ENCODE results near the gene CYB5R3. TPM values are rescaled to one million over a fixed set of nuclear protein-coding genes. Genes with fewer than 3 reads are reported as not detected.

Gene CYB5R3
- total and polyA plus RNA-seq, 4 donors = 49.4 to 210 (median 134) TPM

GRCh38 chr22:42630901-42631602 lies 18.1 kb downstream of the CYB5R3 start:
- Histone ChIP-seq H3K9me3 (ENCODE audit: control insufficient read depth in 4 of 4, low read length in 3 of 4) (no peaks in the 10 kb centered on the region), H3K27ac (ENCODE audit: low read depth in 1 of 2, low read length in 2 of 2) (no peak overlapping the region), H3K27me3 (ENCODE audit: control insufficient read depth in 4 of 4, insufficient read depth in 4 of 4, low read length in 3 of 4) (no peaks in the 10 kb centered on the region), H3K4me3 (ENCODE audit: low read depth in 1 of 3, low read length in 3 of 3) (no peak overlapping the region), H3K36me3 (ENCODE audit: control insufficient read depth in 4 of 4, insufficient read depth in 3 of 4, low read depth in 1 of 4, low read length in 3 of 4) (peaks cover 30 to 67% (median 37%) of the 10 kb centered on the region in 4 donors), H3K9ac (ENCODE audit: low read depth in 1 of 2, low read length in 2 of 2) (no peak overlapping the region), H3K4me1 (ENCODE audit: control insufficient read depth in 4 of 4, insufficient read depth in 4 of 4, low read length in 3 of 4) (peaks cover 0 to 7% (median 3%) of the 10 kb centered on the region in 4 donors)
- 91% methylated on average over 28 of the region's 28 CpGs for WGBS
- no peak for TF ChIP-seq ATF3 (IDR thresholded peaks at IDR 0.05)
- no peak for TF ChIP-seq TAF1 (conservative IDR thresholded peaks at IDR 0.05)
- TF ChIP-seq MAX (IDR thresholded peaks at IDR 0.05) = no peak
- TF ChIP-seq SP1 (IDR thresholded peaks at IDR 0.05) = no peak
- TF ChIP-seq REST (IDR thresholded peaks at IDR 0.05) = no peak
- TF ChIP-seq HNF4G (IDR thresholded peaks at IDR 0.05) = no peak
- no peak for TF ChIP-seq NR2F2 (IDR thresholded peaks at IDR 0.05)
- no peak for TF ChIP-seq FOXA2 (IDR thresholded peaks at IDR 0.05)
- no peak for DNase-seq (ENCODE audit: low spot score)

GRCh38 chr22:42630211-42630610 lies 19.0 kb downstream of the CYB5R3 start:
- peaks cover 30 to 66% (median 35%) of the 10 kb centered on the region in 4 donors for H3K36me3 ChIP-seq (ENCODE audit: control insufficient read depth in 4 of 4, insufficient read depth in 3 of 4, low read depth in 1 of 4, low read length in 3 of 4)
- TF ChIP-seq SP1 (IDR thresholded peaks at IDR 0.05) (no peak), JUND (IDR thresholded peaks at IDR 0.05) (no peak)
- DNase-seq (ENCODE audit: low spot score) = no peak
- no peak overlapping the region for H3K4me3 ChIP-seq (ENCODE audit: low read depth in 1 of 3, low read length in 3 of 3)
- WGBS = 96% methylated on average over 18 of the region's 18 CpGs
- H3K27ac ChIP-seq (ENCODE audit: low read depth in 1 of 2, low read length in 2 of 2) = no peak overlapping the region
- no peaks in the 10 kb centered on the region for H3K27me3 ChIP-seq (ENCODE audit: control insufficient read depth in 4 of 4, insufficient read depth in 4 of 4, low read length in 3 of 4)
- H3K9ac ChIP-seq (ENCODE audit: low read depth in 1 of 2, low read length in 2 of 2) = no peak overlapping the region
- peaks cover 2 to 10% (median 7%) of the 10 kb centered on the region in 4 donors for H3K4me1 ChIP-seq (ENCODE audit: control insufficient read depth in 4 of 4, insufficient read depth in 4 of 4, low read length in 3 of 4)
- no peaks in the 10 kb centered on the region for H3K9me3 ChIP-seq (ENCODE audit: control insufficient read depth in 4 of 4, low read length in 3 of 4)

- H3K4me3 ChIP-seq (ENCODE audit: low read depth in 1 of 3, low read length in 3 of 3) = no peak overlapping the region
- WGBS = 95% methylated on average over 9 of the region's 9 CpGs
- no peak overlapping the region for H3K9ac ChIP-seq (ENCODE audit: low read depth in 1 of 2, low read length in 2 of 2)
- peaks cover 30 to 70% (median 33%) of the 10 kb centered on the region in 4 donors for H3K36me3 ChIP-seq (ENCODE audit: control insufficient read depth in 4 of 4, insufficient read depth in 3 of 4, low read depth in 1 of 4, low read length in 3 of 4)
- no peak for DNase-seq (ENCODE audit: low spot score)
- TF ChIP-seq GABPA (IDR thresholded peaks at IDR 0.05 in 1 of 2, conservative IDR thresholded peaks at IDR 0.05 in 1 of 2) (no peak), SP1 (IDR thresholded peaks at IDR 0.05) (no peak), REST (IDR thresholded peaks at IDR 0.05) (no peak), CTCF (IDR thresholded peaks at IDR 0.05; ENCODE audit: low read depth, low read length, missing input control) (no peak), RXRA (IDR thresholded peaks at IDR 0.05) (no peak), TAF1 (conservative IDR thresholded peaks at IDR 0.05) (no peak), MAX (IDR thresholded peaks at IDR 0.05) (no peak), ATF3 (IDR thresholded peaks at IDR 0.05) (no peak), YY1 (IDR thresholded peaks at IDR 0.05) (no peak)
- no peak overlapping the region for H3K27ac ChIP-seq (ENCODE audit: low read depth in 1 of 2, low read length in 2 of 2)
- H3K27me3 ChIP-seq (ENCODE audit: control insufficient read depth in 4 of 4, insufficient read depth in 4 of 4, low read length in 3 of 4) = no peaks in the 10 kb centered on the region
- peaks cover 2 to 29% (median 14%) of the 10 kb centered on the region in 4 donors for H3K4me1 ChIP-seq (ENCODE audit: control insufficient read depth in 4 of 4, insufficient read depth in 4 of 4, low read length in 3 of 4)
- no peaks in the 10 kb centered on the region for H3K9me3 ChIP-seq (ENCODE audit: control insufficient read depth in 4 of 4, low read length in 3 of 4)
Measured at GRCh38 chr22:42627981-42628380, 21.2 kb downstream of the CYB5R3 start.

Measured in liver (tissue), 9 donors.